ENCODE measurements around the gene MT1A.

The MT1A gene

DNA sequence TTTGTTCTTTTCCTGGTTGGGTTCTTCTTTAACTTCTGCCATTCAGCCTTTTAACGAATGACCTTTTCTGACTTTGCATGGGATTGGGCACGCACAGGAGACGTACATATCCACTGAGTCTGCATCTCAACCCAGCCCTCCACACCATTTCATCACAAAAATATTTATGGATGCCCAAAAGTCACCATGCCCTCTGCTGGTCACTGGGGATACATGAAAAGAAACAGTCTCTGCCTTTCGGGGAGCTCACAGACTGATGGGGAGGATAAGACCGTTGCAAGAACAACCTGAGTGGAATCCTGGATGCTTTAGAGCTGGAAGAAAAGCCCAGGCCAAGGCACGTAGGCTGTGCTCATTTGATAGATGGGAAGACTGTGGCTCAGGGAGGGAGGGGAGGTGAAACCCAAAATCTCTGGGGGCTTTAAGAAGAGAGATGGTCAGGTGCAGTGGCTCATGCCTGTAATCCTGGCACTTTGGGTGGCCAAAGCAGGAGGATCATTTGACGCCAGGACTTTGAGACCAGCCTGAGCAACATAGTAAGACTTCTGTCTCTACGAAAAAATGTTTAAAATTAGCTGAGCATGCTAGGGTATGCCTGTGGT, 38.0 kb upstream of the MT1A start:
- no peak overlapping the region for H3K4me3 ChIP-seq (ENCODE audit: low read depth, low read length)
- TF ChIP-seq, protein P1, sequence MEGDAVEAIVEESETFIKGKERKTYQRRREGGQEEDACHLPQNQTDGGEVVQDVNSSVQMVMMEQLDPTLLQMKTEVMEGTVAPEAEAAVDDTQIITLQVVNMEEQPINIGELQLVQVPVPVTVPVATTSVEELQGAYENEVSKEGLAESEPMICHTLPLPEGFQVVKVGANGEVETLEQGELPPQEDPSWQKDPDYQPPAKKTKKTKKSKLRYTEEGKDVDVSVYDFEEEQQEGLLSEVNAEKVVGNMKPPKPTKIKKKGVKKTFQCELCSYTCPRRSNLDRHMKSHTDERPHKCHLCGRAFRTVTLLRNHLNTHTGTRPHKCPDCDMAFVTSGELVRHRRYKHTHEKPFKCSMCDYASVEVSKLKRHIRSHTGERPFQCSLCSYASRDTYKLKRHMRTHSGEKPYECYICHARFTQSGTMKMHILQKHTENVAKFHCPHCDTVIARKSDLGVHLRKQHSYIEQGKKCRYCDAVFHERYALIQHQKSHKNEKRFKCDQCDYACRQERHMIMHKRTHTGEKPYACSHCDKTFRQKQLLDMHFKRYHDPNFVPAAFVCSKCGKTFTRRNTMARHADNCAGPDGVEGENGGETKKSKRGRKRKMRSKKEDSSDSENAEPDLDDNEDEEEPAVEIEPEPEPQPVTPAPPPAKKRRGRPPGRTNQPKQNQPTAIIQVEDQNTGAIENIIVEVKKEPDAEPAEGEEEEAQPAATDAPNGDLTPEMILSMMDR (IDR thresholded peaks at IDR 0.05; ENCODE audit: low read depth, low read length), result peak; percentile 64

DNA sequence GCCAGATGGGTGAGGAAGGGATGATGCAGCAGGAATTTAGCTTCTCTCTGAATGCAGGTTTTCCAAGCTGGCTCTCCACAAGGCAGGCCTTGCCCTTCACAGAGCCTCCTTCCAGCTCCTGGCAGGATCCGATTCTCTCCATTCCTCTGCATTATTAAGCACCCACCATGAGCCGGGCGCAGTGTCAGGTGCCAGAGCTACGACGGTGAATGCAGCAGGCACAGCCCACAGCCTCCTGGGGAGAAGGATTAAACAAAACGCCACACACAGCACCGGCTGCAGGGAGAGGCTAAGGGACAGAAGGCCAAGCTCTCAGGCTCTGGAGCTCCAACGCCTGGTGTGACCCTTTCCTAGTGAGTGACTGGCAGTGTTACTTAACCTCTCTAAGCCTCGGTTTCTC, 37.1 kb upstream of the MT1A start:
- TF ChIP-seq, protein P1 (IDR thresholded peaks at IDR 0.05; ENCODE audit: low read depth, low read length), result no peak
- no peak overlapping the region for H3K4me3 ChIP-seq (ENCODE audit: low read depth, low read length)

DNA sequence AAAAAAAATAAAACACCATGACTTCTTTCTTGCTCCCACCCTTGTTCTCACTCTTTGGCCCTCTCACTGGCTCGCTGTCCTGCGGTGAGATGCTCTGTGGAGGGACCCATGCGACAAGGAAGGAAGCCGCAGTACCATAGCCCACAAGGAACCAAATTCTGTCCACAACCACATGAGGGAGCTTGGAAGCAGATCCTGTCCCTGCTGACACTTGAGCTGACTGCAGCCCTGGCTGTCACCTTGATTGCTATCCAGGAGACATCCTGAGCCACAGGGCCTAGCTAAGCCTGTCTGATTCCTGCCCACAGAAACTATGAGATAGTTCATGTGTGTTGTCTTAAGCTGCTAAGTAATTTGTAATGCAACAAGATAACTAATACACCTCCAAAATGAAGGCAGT, 34.9 kb upstream of the MT1A start:
- TF ChIP-seq, protein P1 (IDR thresholded peaks at IDR 0.05; ENCODE audit: low read depth, low read length), result peak; percentile 25; the same call in 1 of the 2 replicates
- H3K4me3 ChIP-seq (ENCODE audit: low read depth, low read length), result no peak overlapping the region

DNA sequence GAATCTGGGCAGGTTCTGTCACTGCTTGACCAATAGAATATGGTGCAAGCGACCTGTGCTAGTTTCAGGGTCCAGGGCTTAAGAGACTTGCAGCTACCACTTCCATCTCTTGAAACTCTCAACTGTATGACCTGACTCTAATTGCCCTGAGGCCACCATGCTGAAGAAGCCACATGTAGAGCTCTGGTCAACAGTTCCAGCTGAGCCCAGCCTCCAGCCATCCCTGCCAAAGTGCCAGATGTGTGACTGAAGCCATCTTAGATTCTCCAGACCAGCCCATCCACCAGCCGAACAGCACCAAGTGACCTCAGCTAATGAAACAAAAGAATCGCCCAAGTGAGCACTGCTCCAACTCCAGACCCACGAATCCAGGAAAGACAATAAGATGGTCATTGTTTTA, 33.5 kb upstream of the MT1A start:
- H3K4me3 ChIP-seq (ENCODE audit: low read depth, low read length), result no peak overlapping the region
- TF ChIP-seq, protein P1 (IDR thresholded peaks at IDR 0.05; ENCODE audit: low read depth, low read length), result no peak

DNA sequence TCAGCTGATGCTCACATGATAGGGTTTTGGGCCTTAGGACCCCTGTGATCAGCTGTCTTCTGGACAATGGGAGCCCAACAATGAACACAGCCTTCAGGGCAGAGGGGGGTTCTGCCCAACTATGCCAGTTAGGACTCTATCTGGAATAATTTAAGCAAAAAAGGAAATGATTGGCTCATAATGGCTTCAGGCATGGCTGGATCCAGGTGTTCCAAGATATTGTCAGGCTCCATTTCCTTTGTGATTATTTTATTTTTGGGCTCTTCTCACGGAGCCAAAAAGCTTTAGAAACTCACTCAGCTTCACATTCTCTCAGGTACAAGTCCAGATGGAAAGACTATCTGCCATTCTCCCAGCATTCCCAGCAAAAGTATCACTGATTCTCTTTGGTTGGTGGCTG, 33.0 kb upstream of the MT1A start:
- H3K4me3 ChIP-seq (ENCODE audit: low read depth, low read length), result no peak overlapping the region
- TF ChIP-seq, protein P1 (IDR thresholded peaks at IDR 0.05; ENCODE audit: low read depth, low read length), result no peak

DNA sequence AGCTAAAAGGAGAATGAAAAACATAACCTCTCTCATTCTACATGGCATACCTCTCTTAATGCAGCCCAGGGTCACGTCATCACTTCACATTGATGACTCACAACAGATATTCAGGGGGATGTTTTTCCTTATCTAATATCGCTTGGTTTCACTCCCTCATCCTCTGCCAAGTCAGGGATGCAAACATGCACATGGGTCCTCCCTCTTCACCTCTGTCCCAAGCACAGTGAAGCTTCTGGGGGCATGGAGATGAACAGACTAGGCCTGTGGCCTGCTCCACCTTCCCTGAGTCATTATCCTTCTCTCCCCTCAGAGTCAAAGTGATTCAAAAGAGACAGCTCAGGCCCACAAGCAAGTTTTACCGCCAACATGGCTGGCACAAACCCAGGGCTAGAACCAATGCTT, 32.4 kb upstream of the MT1A start:
- TF ChIP-seq, protein P1 (IDR thresholded peaks at IDR 0.05; ENCODE audit: low read depth, low read length), result no peak
- no peak overlapping the region for H3K4me3 ChIP-seq (ENCODE audit: low read depth, low read length)

DNA sequence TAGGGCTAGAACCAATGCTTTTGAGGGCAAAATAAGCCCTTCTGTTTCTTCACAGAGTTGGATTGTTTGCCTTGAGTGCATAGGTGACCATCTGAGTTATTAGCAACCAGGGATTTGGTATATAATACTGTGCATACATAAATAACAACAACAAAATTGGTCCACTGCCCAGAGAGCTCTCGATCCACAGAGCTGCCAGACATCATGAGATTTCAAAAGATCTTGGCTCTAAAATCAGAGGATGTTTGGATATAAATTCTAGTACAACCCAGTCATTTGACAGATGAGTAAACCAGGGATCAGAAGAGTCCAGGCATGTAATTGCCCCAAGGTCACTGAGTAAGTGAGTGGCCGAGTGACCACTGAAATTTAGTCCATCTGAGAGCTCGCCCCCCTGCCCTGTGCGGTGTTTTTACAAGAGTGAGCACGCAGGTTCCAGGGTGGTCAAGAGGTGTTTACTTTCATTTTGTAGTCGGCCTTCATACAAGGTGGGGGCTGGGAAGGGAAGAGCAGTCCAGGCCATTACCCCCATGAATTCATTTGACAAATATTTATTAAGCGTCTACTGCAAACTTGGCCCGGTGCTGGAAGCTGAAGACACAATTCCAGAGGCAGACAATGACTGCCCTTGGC, 31.9 kb upstream of the MT1A start:
- peak overlapping the region; percentile 47 for H3K4me3 ChIP-seq (ENCODE audit: low read depth, low read length)
- TF ChIP-seq, protein P1 (IDR thresholded peaks at IDR 0.05; ENCODE audit: low read depth, low read length), result no peak
